Heart left ventricle (tissue), 16 donors: ENCODE measurements around the gene G6PC2. TPM values are rescaled to one million over a fixed set of nuclear protein-coding genes. Genes with fewer than 3 reads are reported as not detected.

Experiments used
- ATAC-seq, 4 donors: fragments of 200-7000 bp; cut with Tn5 transposase; one replicate each; pipeline ENCODE4 v1.9.1; 2020 to 2022; ENCODE audit warnings: moderate library complexity in 4 of 4, mild to moderate bottlenecking in 3 of 4, moderate number of reproducible peaks in 1 of 4
- DNase-seq, 5 donors: peaks; one replicate each; pipeline ENCODE4 v3.0.0-alpha.2; 2020
- H3K27ac ChIP-seq, 12 donors: fragments of 200-600 bp; sonication (generic) in 4 of 12; one replicate each; pipeline versions ENCODE4 v1.5.0 to v1.8.0; 2016 to 2022; ENCODE audit warnings: mild to moderate bottlenecking in 2 of 12
- H3K27me3 ChIP-seq, 9 donors: fragments of 200-600 bp; sonication (generic) in 2 of 9; one replicate each; pipeline versions ENCODE4 v1.5.1 to v1.8.0; 2016 to 2022; ENCODE audit warnings: mild to moderate bottlenecking in 3 of 9
- H3K36me3 ChIP-seq, 9 donors: fragments of 200-600 bp; sonication (generic) in 2 of 9; one replicate each; pipeline versions ENCODE4 v1.5.0 to v1.8.0; 2018 to 2022; ENCODE audit warnings: mild to moderate bottlenecking in 2 of 9
- H3K4me1 ChIP-seq, 12 donors: fragments of 200-600 bp; sonication (generic) in 4 of 12; one replicate each; pipeline versions ENCODE4 v1.5.0 to v1.8.0; 2016 to 2022; ENCODE audit warnings: mild to moderate bottlenecking in 3 of 12
- H3K4me3 ChIP-seq, 12 donors: fragments of 200-600 bp; sonication (generic) in 4 of 12; one replicate each; pipeline versions ENCODE4 v1.5.0 to v1.8.0; 2017 to 2022; ENCODE audit warnings: mild to moderate bottlenecking in 9 of 12, moderate library complexity in 4 of 12
- H3K9me3 ChIP-seq, 12 donors: fragments of 200-600 bp; sonication (generic) in 4 of 12; one replicate each; pipeline versions ENCODE4 v1.5.0 to v1.8.0; 2016 to 2022; ENCODE audit warnings: mild to moderate bottlenecking in 1 of 12
- CTCF ChIP-seq, 12 donors: fragments of 200-600 bp; sonication (generic) in 4 of 12; IDR thresholded peaks; one replicate each; pipeline versions ENCODE4 v1.5.0 to v1.8.0; 2018 to 2022; ENCODE audit warnings: antibody characterized with exemption in 12 of 12, mild to moderate bottlenecking in 5 of 12
- POLR2A ChIP-seq, 2 donors: fragments of 450-650 bp; IDR thresholded peaks; one replicate each; pipeline ENCODE4 v1.6.1; 2017; ENCODE audit warnings: antibody characterized with exemption in 2 of 2, mild to moderate bottlenecking in 2 of 2, moderate library complexity in 2 of 2
- WGBS, 4 donors: extraction: QIAGEN DNeasy Blood & Tissue Kit in 2 of 4; methylation state at CpG; one replicate each; pipeline versions ENCODE4 v1.1.5 to v1.1.7; 2013 to 2018; 5-methylcytosine and 5-hydroxymethylcytosine counted together
- intact Hi-C, 10 donors: fragments of 100-400 bp; cut with DNase I; formaldehyde crosslinking; loops; one replicate each; pipeline versions ENCODE4 v1.11.1 to v1.14.2; 2022
- polyA plus RNA-seq, 2 donors: library from polyadenylated mRNA; stranded (reverse); fragments of 200-250 nt; gene quantifications; one replicate each; pipeline ENCODE4 v1.2.3, GENCODE V29; 2013
- total RNA-seq, 9 donors: library from RNA; depleted of rRNA in 2 of 9; stranded (reverse); fragments of >200 nt in 2 of 9; fragmentation: NEBNext Ultra II Directional in 3 of 9; extraction: Animal tissue kit (Norgen Biotek cat#: 25700) in 3 of 9; gene quantifications; one replicate each; pipeline versions ENCODE4 v1.1.0 to v1.2.4, GENCODE V29; 2016 to 2023
- donor health status: ischemic (EF 13 %, LVEDD 7.1; RV severe dilation, severe dysfunction).
- donor health status: healthy with polysubstance abuse.
- donor health status: DM: no; HTN: yes; CAD: no.
- donor health status: DM: no; HTN: no; CAD: no.
- donor health status: ischemic (EF 25% LVEDD 6.9; RV normal size, moderate dysfunction).
- donor health status: ischemic (EF 25% LVEDD 5.7; RV mildly dilated, moderate dysfunction).
- donor health status: healthy.
- donor health status: DM: yes; HTN: yes; CAD: no.
- donor health status: ischemic (EF 35%, LVEDD 5.7; RV mildly dilated, moderate dysfunction).
- donor health status: nonischemic (EF 11% LVEDD 7.7; RV severe dilation, severe dysfunction).
- donor health status: DM: yes; HTN: yes; CAD: no.
- donor health status: PGD.
- donor health status: ischemic (EF 29% LVEDD 5.4; RV normal size, mild dysfunction).
- donor health status: nonischemic (EF 23%, LVEDD 6.1; RV moderate dilation, normal function).

G6PC2 gene
- total and polyA plus RNA-seq, 11 donors, result 0.12 to 0.21 TPM; not detected in 9

- intact Hi-C loops, result no loop called here
- Histone ChIP-seq H3K36me3 (no peaks in the 10 kb centered on the region), H3K9me3 (no peaks in the 10 kb centered on the region), H3K27ac (no peak overlapping the region), H3K4me1 (no peaks in the 10 kb centered on the region), H3K27me3 (peaks cover 0 to 5% (median 0%) of the 10 kb centered on the region in 9 donors), H3K4me3 (no peak overlapping the region)
- TF ChIP-seq POLR2A (IDR thresholded peaks at IDR 0.05) (no peak), CTCF (IDR thresholded peaks at IDR 0.05) (no peak)
- 87 to 92% (median 90%) methylated on average over 3 of the region's 3 CpGs for WGBS, 4 donors
- DNase-seq, result no peak
- no peak for ATAC-seq
Measured at GRCh38 chr2:168904358-168904757, 3.3 kb downstream of the G6PC2 start.

- TF ChIP-seq POLR2A (IDR thresholded peaks at IDR 0.05), result no peak
- TF ChIP-seq CTCF (IDR thresholded peaks at IDR 0.05), result no peak
- no peaks in the 10 kb centered on the region for H3K9me3 ChIP-seq
- DNase-seq (no peak), ATAC-seq (no peak)
- H3K27ac ChIP-seq, result no peak overlapping the region
- H3K4me3 ChIP-seq, result no peak overlapping the region
- peaks cover 0 to 7% (median 0%) of the 10 kb centered on the region in 12 donors for H3K4me1 ChIP-seq
- no peaks in the 10 kb centered on the region for H3K36me3 ChIP-seq
- intact Hi-C loops, result no loop called here
- peaks cover 0 to 6% (median 0%) of the 10 kb centered on the region in 9 donors for H3K27me3 ChIP-seq
- WGBS, 4 donors, result 90 to 92% (median 91%) methylated on average over 8 of the region's 8 CpGs
Measured at GRCh38 chr2:168907940-168908662, 7.0 kb downstream of the G6PC2 start.

GRCh38 chr2:168910330-168910729 is 9.2 kb downstream of the G6PC2 start:
- intact Hi-C loops, result no loop called here
- no peak overlapping the region for H3K4me3 ChIP-seq
- ATAC-seq (no peak), DNase-seq (no peak)
- H3K36me3 ChIP-seq, result no peaks in the 10 kb centered on the region
- H3K27me3 ChIP-seq, result peaks cover 0 to 6% (median 0%) of the 10 kb centered on the region in 9 donors
- 70 to 77% (median 74%) methylated on average over 5 of the region's 5 CpGs for WGBS, 4 donors
- H3K27ac ChIP-seq, result no peak overlapping the region
- peaks cover 0 to 7% (median 0%) of the 10 kb centered on the region in 12 donors for H3K4me1 ChIP-seq
- no peaks in the 10 kb centered on the region for H3K9me3 ChIP-seq
- TF ChIP-seq CTCF (IDR thresholded peaks at IDR 0.05), result no peak
- TF ChIP-seq POLR2A (IDR thresholded peaks at IDR 0.05), result no peak

GRCh38 chr2:168912466-168912865 is 11.4 kb downstream of the G6PC2 start:
- intact Hi-C loops, result loop anchor here in 1 of 10 donors (2.0 kb wide), 1 partner anchor 142 kb away; no protein-coding TSS in a partner anchor
- TF ChIP-seq POLR2A (IDR thresholded peaks at IDR 0.05) (no peak), CTCF (IDR thresholded peaks at IDR 0.05) (no peak)
- WGBS, 4 donors, result 65 to 73% (median 68%) methylated on average over 6 of the region's 6 CpGs
- peaks cover 0 to 7% (median 0%) of the 10 kb centered on the region in 12 donors for H3K4me1 ChIP-seq
- H3K36me3 ChIP-seq, result no peaks in the 10 kb centered on the region
- H3K27ac ChIP-seq, result no peak overlapping the region
- peak overlapping the region in 6 of 12 donors; percentile 1 to 32 (median 18) for H3K4me3 ChIP-seq
- DNase-seq (no peak), ATAC-seq (no peak)
- H3K27me3 ChIP-seq, result peaks cover 0 to 6% (median 0%) of the 10 kb centered on the region in 9 donors
- peaks cover 0 to 5% (median 0%) of the 10 kb centered on the region in 12 donors for H3K9me3 ChIP-seq
